Measurements from ENCODE around the gene TMEM205.
"Not testable (repeated sequence)": the region's sequence is repeated elsewhere in the genome, so short reads cannot be mapped to it uniquely, and the experiment has no call there.

The TMEM205 gene

DNA sequence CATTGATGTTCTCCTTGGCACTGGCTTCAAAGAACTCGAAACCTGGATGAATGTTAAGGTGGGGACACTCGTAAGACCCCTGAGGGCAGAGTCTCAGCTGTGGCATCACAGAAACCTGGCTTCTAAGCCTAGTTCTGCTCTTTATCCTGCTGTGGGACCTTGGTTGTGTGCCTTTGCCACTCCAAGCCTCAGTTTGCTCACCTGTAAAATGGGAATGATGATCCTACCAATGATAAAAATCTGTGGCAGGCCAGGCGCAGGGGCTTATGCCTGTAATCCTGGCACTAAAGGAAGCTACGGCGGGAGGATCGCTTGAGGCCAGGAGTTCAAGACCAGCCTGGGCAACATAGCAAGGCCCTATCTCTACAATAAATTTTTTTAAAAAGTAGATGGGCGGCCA is 20.5 kb downstream of the TMEM205 start:
- TF ChIP-seq, protein P1, sequence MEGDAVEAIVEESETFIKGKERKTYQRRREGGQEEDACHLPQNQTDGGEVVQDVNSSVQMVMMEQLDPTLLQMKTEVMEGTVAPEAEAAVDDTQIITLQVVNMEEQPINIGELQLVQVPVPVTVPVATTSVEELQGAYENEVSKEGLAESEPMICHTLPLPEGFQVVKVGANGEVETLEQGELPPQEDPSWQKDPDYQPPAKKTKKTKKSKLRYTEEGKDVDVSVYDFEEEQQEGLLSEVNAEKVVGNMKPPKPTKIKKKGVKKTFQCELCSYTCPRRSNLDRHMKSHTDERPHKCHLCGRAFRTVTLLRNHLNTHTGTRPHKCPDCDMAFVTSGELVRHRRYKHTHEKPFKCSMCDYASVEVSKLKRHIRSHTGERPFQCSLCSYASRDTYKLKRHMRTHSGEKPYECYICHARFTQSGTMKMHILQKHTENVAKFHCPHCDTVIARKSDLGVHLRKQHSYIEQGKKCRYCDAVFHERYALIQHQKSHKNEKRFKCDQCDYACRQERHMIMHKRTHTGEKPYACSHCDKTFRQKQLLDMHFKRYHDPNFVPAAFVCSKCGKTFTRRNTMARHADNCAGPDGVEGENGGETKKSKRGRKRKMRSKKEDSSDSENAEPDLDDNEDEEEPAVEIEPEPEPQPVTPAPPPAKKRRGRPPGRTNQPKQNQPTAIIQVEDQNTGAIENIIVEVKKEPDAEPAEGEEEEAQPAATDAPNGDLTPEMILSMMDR (conservative IDR thresholded peaks at IDR 0.05; ENCODE audit: low read depth, low read length), result no peak
- H3K4me3 ChIP-seq (ENCODE audit: low read depth, low read length), result no peak overlapping the region
- no peak for DNase-seq (ENCODE audit: low read depth)

DNA sequence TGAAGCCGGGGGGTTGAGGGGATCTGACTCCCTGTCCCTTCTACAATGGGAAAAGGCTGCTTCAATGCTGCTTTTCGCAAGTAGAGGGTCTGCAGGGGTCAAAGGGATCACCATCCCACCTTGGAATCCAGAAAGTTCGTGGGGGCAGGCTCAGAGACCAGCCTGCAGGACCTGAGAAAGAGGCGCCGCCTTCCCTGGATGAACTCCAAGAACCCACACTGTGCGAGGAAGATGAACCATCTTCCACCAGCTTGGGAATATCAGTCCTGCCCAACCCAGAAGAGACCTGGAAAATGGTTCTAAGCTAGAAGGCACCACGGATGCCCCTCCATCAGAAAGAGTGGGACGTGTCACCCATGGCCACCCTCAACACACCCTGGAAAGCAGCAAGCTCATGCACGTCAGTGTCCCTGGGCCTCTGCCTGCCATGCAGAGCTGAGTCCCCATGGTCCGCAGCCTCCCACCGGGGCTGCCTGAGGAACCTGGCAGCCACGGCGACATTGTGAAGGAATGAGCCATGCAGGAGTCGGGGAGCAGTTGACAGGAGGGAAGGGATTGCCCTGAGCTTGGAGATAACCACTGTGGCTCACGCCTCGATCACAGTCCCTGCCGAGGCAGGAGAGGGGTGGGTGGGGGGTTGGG is 21.2 kb downstream of the TMEM205 start:
- TF ChIP-seq, protein P1 (conservative IDR thresholded peaks at IDR 0.05; ENCODE audit: low read depth, low read length), result no peak
- DNase-seq (ENCODE audit: low read depth), result no peak
- no peak overlapping the region for H3K4me3 ChIP-seq (ENCODE audit: low read depth, low read length)

DNA sequence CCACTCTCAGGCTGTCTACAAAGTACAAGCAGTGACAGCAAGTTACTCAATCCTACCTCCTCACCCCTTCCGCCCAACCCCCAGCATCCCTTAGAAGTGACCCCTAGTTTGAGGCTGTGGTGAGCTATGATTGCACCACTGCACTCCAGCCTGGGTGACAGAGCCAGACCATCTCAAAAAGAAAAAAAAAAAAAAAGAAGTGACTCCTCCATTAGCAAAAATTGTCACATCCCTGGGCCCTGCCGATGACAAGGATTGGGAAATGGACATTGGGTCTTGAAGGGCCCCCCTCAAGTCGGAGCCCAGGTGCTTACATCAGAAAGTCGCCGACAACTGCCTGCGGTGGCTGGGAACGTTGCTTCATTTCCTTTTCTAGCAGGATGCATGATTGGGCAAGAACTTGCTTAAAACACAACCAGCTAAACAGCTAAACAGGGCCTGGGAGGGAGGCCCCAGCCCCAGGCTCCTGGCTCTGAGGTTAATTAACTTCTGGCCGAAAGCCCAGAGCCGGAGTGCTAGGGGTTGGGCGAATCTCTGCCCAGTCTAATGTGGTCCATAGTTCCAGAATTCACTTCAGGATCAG is 21.9 kb downstream of the TMEM205 start:
- H3K4me3 ChIP-seq (ENCODE audit: low read depth, low read length), result peak overlapping the region; percentile 18
- DNase-seq (ENCODE audit: low read depth), result peak; percentile 97
- TF ChIP-seq, protein P1 (conservative IDR thresholded peaks at IDR 0.05; ENCODE audit: low read depth, low read length), result no peak

DNA sequence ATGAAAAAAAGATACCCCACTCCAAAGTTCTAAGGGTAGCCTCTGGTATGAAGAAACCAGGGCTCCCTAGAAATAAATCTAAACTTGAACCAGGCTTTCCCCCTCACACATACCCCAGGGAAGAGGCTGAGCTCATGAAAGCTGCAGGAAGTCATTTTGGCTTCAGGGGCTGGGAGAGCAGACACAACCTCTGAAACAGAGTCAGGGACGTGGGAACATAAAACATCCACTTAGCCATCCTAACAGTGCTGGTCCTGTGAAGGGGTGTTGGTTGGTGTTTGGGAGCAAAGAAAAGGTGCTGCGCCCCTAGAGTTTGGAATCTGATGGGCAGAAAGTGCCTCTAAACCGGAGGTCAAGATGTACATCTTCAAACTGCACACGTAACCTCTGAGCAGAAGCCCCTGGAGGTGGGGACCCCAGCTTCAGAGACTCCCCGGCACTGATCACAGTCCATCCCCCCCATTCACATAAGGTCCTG is 22.4 kb downstream of the TMEM205 start:
- no peak overlapping the region for H3K4me3 ChIP-seq (ENCODE audit: low read depth, low read length)
- peak; percentile 18 for DNase-seq (ENCODE audit: low read depth)

DNA sequence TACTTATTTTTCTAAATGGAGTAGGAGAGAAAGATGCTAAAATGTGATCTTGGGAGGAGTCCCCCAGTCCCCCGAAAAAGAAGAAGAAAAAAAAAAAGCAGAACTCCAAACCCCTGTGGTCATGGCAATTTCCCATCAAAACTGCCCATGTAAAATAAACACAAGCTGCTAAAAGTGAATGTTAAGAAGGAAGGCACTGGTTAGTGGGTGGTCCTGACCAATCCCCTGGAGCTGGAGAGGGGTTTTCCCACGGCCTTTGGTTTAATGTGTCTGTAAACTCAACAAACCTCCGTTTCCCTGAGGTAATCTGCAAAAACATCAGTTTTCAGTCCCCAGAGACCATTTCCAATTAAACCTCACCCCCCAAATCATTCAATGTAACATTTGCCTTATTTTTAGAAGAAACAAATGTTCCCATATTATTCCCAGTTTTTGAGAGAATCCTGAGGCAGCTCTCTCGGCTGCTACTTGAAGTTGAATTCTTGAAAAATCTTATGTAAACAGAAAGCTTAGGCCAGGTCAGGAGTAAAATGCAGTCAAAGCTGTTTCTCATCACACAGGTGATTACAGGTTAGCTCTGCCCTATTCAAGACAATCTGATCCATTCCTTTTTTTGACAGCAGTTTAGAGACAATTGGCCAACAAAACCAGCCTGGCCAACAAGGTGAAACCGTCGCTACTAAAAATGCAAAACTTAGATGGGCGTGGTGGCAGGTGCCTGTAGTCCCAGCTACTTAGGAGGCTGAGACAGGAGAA is 23.6 kb downstream of the TMEM205 start:
- TF ChIP-seq, protein P1 (conservative IDR thresholded peaks at IDR 0.05; ENCODE audit: low read depth, low read length), result no peak
- H3K4me3 ChIP-seq (ENCODE audit: low read depth, low read length), result no peak overlapping the region
- peak; percentile 26 for DNase-seq (ENCODE audit: low read depth)

More for the DNA sequence above, 22.4 kb downstream of the TMEM205 start:
- TF ChIP-seq, protein P1 (conservative IDR thresholded peaks at IDR 0.05; ENCODE audit: low read depth, low read length), result peak; percentile 12

DNA sequence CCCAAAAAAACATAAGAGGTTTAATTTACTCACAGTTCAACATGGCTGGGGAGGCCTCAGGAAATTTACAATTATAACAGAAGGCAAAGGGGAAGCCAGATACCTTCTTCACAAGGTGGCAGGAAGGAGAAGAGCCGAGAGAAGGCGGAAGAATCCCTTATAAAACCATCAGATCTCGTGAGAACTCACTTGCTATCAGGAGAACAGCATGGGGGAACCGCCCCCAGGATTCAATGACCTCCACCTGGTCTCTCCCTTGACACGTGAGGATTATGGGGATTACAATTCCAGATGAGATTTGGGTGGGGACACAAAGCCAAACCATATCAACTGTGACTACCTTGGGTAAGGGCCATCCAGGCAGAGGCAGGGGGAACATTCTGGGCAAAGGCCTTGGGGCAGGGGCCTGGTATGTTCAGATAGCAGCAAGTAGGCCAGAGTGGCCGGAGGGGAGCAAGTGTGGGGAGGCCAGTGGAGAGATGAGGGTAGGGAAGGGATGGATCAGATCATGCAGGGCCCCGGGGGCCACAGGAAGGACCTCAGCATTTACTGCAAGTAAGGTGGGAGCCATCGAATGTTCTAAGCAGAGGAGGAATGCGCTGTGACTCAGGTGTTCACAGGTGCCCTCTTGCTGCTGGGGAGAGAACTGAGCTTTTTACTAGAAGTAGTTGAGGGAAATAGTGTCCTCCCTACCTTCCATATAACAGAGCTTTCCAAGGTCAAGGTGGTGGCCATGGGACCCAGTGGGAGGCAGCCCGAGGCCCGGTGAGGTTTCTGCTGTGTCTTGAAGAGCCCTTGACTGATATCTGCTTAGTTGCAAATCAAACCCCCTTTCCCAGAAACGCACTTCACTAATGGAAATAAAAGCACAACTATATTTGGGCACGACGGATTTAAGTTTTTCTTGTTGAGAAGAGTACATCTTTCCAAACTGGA is 24.6 kb downstream of the TMEM205 start:
- DNase-seq (ENCODE audit: low read depth), result no peak
- TF ChIP-seq, protein P1 (conservative IDR thresholded peaks at IDR 0.05; ENCODE audit: low read depth, low read length), result peak; percentile 12
- H3K4me3 ChIP-seq (ENCODE audit: low read depth, low read length), result no peak overlapping the region

DNA sequence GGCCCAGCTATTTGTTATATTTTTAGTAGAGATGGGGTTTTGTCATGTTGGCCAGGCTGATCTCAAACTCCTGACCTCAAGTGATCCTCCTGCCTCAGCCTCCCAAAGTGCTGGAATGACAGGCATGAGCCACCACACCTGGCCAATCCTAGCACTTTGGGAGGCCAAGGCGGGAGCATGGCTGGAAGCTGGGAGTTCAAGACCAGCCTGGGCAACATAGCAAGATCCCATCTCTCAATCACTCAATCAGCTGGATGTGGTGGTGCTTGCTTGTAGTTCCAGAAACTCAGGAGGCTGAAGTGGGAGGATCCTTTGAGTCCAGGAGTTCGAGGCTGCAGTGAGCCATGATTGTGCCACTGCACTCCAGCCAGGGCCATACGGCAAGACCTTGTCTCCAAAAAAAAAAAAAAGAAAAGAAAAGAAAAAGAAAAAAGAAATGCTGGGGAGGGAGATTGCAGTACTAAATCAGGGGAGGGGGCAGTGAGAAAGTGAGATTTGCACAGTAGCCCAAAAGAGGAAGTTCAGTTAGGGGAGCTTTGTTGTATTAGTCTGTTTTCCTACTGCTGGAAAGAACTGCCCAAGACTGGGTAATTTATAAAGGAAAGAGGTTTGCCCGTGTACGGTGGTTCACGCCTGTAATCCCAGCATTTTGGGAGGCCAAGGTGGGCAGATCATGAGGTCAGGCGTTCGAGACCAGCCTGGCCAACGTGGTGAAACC is 25.6 kb downstream of the TMEM205 start:
- DNase-seq (ENCODE audit: low read depth); H3K4me3 ChIP-seq (ENCODE audit: low read depth, low read length): not testable (repeated sequence)

Measured in choroid plexus epithelial cell (primary cell).